ENCODE results near the gene GPR150. TPM values are rescaled to one million over a fixed set of nuclear protein-coding genes. Genes with fewer than 3 reads are reported as not detected.
A peak's percentile ranks its signal among the peaks of the same experiment; 100 is the strongest.

GPR150 gene
- total RNA-seq, 1 donor from 2014 or later = not detected

- Mint-ChIP-seq H3K4me3 (peak within 1 kb of the TSS; percentile 75), H3K36me3 (no peaks in the 10 kb centered on the region), H3K27me3 (ENCODE audit: low read depth) (no peaks in the 10 kb centered on the region), H3K27ac (peak within 1 kb of the TSS; percentile 90), H3K9me3 (no peaks in the 10 kb centered on the region), H3K4me1 (peaks cover 8% of the 10 kb centered on the region)
- TF ChIP-seq CTCF (IDR thresholded peaks at IDR 0.05; ENCODE audit: unreplicated experiment) = no peak
- DNase-seq (ENCODE audit: low spot score in 2 of 2, unreplicated experiment in 2 of 2) = peak; percentile 88 to 92
Measured at GRCh38 chr5:95646569-95647431, 26.9 kb downstream of the GPR150 start, which contains the start of gene RFESD. RFESD (plus strand) TSS chr5:95646777; CDS start chr5:95652272, 5,495 bp downstream.

GRCh38 chr5:95647886-95648860 is 28.3 kb downstream of the GPR150 start:
- Mint-ChIP-seq H3K4me3 (peak overlapping the region; percentile 7), H3K27me3 (ENCODE audit: low read depth) (no peaks in the 10 kb centered on the region), H3K36me3 (peaks cover 4% of the 10 kb centered on the region), H3K9me3 (no peaks in the 10 kb centered on the region), H3K4me1 (peaks cover 8% of the 10 kb centered on the region), H3K27ac (no peak overlapping the region)
- DNase-seq (ENCODE audit: low spot score in 2 of 2, unreplicated experiment in 2 of 2) = no peak
- TF ChIP-seq CTCF (IDR thresholded peaks at IDR 0.05; ENCODE audit: unreplicated experiment) = no peak

GRCh38 chr5:95649274-95649673 is 29.4 kb downstream of the GPR150 start:
- Mint-ChIP-seq H3K4me1 (peaks cover 8% of the 10 kb centered on the region), H3K9me3 (no peaks in the 10 kb centered on the region), H3K36me3 (peaks cover 4% of the 10 kb centered on the region), H3K27me3 (ENCODE audit: low read depth) (no peaks in the 10 kb centered on the region), H3K27ac (no peak overlapping the region), H3K4me3 (no peak overlapping the region)
- TF ChIP-seq CTCF (IDR thresholded peaks at IDR 0.05; ENCODE audit: unreplicated experiment) = no peak
- no peak for DNase-seq (ENCODE audit: low spot score in 2 of 2, unreplicated experiment in 2 of 2)

- no peak overlapping the region for H3K27ac Mint-ChIP-seq
- no peak for TF ChIP-seq CTCF (IDR thresholded peaks at IDR 0.05; ENCODE audit: unreplicated experiment)
- H3K36me3 Mint-ChIP-seq = peaks cover 4% of the 10 kb centered on the region
- no peaks in the 10 kb centered on the region for H3K27me3 Mint-ChIP-seq (ENCODE audit: low read depth)
- peaks cover 8% of the 10 kb centered on the region for H3K4me1 Mint-ChIP-seq
- DNase-seq (ENCODE audit: low spot score in 2 of 2, unreplicated experiment in 2 of 2) = no peak
- H3K9me3 Mint-ChIP-seq = no peaks in the 10 kb centered on the region
- no peak overlapping the region for H3K4me3 Mint-ChIP-seq
Measured at GRCh38 chr5:95649842-95650620, 30.1 kb downstream of the GPR150 start.

- TF ChIP-seq CTCF (IDR thresholded peaks at IDR 0.05; ENCODE audit: unreplicated experiment) = no peak
- H3K4me1 Mint-ChIP-seq = peaks cover 12% of the 10 kb centered on the region
- no peak overlapping the region for H3K27ac Mint-ChIP-seq
- peaks cover 4% of the 10 kb centered on the region for H3K36me3 Mint-ChIP-seq
- H3K27me3 Mint-ChIP-seq (ENCODE audit: low read depth) = no peaks in the 10 kb centered on the region
- no peak for DNase-seq (ENCODE audit: low spot score in 2 of 2, unreplicated experiment in 2 of 2)
- H3K9me3 Mint-ChIP-seq = no peaks in the 10 kb centered on the region
- H3K4me3 Mint-ChIP-seq = no peak overlapping the region
Measured at GRCh38 chr5:95652849-95653248, 33.0 kb downstream of the GPR150 start.
